HCEC 1CT (cell line): ENCODE measurements around the gene CCDC69.
A peak's percentile ranks its signal among the peaks of the same experiment; 100 is the strongest.
"Not testable (repeated sequence)": the region's sequence is repeated elsewhere in the genome, so short reads cannot be mapped to it uniquely, and the experiment has no call there.

Experiments
- DNase-seq: peaks from one replicate; pipeline ENCODE4 v3.0.0-alpha.2; 2017

CCDC69 gene

DNA sequence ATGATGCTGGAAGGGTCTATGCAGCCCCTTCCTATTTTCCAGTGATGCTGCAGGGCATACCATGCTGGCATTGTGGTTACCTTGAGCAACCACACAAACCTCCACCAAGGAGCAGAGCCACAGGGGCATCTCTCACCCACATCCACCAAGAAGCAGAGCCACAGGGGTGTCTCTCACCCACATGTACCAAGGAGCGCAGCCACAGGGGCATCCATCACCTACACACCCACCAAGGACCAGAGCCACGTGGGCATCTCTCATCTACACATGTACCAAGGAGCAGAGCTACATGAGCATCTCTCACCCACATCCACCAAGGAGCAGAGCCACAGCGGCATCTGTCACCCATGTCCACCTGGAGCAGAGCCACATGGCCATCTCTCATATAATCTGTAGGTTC is 20.3 kb upstream of the CCDC69 start:
- no peak for DNase-seq

DNA sequence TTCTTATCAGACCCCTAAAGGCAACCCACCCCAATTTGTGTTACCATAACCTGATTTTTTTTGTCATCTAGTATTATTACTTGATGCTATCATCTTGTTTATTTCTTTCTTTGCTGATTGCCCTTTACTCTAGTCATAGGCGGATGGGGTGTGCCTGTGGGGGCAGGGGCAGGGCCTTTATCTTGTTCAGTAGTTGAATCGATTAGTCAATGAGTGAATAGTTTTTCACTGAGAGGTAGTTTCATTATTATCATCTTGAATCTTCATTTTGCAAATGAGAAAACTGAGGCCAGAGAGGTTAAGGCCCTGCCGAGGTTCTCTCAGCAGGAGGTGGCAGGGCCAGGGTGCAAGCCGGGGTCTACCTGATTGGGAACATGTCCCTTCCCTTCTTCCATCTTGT is 19.7 kb upstream of the CCDC69 start:
- DNase-seq = no peak

DNA sequence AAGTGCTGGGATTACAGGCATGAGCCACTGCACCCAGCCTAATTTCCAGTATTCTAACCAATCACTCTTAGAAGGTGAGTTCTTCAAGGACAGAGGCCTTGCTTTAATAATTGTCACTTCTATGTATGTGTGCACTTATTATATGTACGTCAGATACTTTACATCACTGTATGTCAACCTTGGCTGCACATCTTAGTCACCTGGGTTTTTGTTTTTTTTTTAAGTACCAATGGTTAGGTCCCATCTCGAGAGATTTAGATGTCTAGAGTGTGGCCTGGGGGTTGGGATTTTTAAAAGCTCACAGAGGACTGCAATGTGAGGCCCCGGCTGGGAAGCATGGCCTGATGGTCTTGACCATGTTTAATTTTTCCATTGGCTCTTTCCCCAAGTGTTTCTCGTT is 19.2 kb upstream of the CCDC69 start:
- DNase-seq = no peak

DNA sequence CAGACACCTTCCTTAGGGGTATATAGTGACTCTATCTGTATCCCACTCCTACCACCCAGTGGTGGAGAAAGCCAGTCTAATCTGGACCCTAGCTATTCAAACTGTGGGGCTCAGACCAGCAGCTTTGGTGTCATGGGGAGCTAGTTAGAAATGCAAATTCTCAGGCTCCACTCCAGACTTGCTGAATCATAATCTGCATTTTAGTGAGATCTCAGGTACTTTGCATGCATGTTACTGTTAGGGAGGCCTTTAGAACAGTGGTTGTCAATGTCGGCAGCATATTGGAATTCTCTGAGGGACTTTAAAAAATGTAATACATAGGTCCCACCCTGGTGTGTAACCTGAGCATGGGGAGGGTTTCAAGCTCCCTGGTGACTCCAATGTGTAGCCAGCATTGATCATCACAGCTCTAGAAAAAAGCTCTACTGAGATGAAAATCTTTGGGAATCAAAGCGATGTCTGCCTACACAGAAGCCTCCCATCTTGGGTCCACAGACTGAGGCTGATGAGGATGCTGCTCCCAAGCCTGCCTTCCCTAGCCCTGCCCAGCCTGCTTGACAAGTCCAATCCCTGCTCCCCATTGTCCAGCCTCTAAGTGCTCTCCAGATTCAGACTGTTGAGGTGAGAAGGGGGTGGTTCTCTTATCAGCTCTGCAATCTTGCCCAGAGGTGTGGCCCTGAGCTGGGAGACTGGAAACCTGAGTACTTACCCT is 17.2 kb upstream of the CCDC69 start:
- DNase-seq = no peak

DNA sequence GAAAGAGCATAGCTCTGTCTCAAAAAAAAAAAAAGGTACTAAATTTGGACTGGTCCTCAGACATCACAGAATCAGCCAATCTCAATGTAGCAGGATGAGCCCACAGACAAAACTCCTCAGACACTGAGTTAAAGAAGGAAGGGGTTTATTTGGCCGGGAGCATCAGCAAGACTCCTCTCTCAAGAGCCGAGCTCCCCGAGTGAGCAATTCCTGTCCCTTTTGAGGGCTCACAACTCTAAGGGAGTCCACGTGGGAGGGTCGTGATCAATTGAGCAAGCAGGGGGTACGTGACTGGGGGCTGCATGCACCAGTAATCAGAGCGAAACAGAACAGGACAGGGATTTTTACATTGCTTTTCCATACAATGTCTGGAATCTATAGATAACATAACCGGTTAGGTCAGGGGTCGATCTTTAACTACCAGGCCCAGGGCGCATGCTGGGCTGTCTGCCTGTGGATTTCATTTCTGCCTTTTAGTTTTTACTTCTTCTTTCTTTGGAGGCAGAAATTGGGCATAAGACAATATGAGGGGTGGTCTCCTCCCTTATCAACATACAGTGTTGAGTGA is 16.5 kb upstream of the CCDC69 start:
- not testable (repeated sequence) for DNase-seq

DNA sequence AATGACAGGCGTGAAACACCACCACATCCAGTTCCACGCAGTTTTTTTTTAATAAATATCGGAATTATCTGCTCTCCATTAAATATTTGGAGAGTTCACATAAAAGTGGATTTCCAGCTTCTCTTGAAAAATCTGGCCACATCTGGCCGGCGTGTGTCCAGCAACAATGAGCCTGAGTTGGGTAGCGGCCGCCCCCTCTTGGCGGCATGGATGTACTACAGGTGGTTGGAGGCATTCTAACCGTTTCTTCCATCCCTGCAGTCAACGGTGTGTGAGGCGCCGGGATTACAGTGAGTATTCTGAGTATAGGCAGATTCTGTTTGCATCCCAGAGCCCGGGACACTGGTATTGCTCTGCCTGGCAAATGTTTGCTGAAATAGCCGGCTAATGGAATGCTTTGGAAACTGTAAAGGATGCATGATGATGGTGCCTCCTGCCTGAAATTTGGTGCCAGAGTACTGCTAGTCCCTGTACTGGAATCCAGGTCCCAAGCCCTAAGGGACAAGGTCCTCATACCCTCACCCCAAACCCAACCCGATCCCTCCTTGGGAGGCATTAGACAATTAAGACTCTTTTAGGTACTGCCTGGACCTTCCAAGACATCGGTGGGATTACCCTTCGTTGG is 15.5 kb upstream of the CCDC69 start:
- DNase-seq = peak; percentile 55

DNA sequence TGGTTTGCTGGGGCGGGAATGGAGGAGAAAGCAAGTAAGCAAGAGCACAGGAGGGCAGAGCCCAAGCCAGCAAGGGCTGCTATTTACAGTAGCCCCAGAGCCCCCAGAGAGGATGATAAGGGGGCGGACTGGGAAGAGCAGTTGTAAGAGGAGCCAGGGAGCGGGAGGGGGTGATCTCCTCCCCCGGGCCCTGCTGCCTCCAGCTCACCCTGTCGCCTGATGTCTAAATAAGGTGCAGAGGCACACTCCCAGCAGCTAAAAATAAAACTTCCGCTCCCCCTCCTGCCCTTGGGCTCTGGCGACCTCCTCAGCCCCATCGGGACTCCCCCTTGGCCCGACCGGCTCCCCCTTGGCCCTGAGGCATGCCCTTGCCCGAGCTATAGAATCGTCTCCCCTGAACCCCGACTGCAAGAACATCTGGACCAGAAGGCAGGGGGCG is 14.4 kb upstream of the CCDC69 start:
- DNase-seq = no peak

DNA sequence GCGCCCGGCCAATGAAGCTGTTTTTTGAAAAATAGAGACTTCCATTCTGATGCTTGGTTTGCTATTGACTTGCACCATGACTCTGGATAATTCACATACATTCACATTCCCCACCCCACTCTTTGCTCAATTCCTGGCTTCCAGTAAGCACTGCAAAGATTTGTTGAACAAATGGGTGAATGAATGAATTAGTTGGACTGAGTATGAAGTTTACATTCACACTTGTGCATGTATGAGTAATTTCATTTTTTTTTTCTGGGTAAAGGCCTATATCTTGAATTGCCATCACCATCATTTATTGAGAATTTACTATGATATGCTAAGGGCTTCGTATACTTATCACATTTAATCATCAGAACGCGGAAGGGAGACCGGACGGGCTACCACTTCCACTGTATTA is 13.8 kb upstream of the CCDC69 start:
- DNase-seq = no peak

DNA sequence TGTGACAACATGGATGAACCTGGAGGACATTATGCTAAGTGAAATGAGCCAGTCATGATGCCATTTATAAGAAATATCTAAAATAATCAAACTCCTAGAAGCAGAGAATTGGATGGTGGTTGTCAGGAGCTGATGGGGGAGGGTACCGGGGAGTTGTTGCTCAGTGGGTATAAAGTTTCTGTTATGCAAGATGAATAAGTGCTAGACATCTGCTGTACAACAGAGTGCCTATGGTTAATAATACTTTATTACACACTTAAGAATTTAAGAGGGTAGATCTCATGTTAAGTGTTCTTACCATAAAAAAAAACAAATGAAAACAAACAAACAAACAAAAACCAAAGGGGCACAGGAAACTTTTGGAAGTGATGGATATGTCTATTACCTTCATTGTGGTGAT is 13.0 kb upstream of the CCDC69 start:
- DNase-seq = no peak

DNA sequence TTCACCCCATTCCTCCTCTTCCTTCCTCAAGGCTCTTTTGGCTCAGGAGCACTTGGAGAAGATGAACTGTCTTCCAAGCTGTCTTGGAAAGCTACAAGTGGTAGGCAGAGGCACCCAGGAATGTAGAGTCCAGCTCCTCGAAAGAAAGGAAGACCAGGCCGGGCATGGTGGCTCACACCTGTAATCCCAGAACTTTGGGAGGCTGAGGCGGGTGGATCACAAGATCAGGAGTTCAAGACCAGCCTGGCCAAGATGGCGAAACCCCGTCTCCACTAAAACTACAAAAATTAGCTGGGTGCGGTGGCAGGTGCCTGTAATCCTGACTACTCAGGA is 11.3 kb upstream of the CCDC69 start:
- not testable (repeated sequence) for DNase-seq

DNA sequence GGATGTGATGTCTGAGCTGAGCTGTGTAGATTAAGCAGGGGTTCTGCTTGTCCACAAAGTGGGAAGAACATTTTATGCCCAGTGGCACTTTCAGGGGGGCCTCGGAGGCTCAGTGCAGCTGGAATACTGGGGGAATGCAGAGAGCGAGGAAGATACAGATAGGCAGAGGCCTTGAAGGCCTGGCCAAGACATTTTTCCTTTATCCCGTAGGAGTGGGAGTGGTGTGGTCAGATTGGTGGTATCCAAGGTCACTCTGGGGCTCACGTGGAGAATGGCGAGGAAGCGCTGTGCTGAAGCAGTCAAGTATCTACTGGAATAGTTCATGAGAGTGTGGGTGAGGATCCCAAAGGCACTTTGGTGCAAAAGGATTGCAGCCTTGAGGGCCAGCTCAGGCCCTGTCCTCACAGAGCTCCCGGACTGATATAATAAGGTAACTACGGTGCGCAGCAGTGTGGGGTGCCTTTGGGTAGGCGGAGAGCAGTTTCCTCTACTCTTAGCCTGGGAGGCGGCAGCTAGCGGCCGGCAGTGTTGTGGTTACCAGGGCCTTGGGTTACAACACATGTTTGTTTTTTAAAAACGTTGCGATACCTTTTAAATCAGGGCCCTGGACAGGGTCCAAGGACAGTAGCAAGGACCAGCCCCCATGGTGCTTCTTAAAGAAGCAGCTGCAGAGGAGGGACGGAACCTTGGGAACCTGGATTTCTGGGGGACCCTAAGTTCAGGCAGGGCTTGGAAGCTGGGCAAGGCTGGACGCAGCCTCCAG is 10.8 kb upstream of the CCDC69 start:
- peak; percentile 66 for DNase-seq

DNA sequence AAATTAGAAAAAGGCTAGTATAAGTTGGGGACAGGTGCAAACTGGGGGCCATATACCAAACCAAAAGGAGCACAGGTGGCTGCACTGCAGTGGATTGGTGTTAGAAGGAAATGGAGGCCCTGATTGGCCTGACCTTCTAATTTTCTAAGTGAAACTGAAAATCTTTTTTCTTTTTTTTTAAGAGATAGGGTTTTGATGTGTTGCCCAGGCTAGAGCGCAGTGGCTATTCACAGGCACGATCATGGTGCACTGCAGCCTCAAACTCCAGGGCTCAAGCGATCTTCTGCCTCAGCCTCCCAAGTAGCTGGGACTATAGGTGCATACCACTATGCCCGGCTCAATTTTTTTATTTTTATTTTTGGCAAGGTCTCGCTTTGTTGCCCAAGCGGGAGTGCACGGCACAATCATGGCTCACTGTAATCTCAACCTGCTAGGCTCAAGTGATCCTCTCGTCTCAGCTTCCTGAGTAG is 9.8 kb upstream of the CCDC69 start:
- DNase-seq = no peak

DNA sequence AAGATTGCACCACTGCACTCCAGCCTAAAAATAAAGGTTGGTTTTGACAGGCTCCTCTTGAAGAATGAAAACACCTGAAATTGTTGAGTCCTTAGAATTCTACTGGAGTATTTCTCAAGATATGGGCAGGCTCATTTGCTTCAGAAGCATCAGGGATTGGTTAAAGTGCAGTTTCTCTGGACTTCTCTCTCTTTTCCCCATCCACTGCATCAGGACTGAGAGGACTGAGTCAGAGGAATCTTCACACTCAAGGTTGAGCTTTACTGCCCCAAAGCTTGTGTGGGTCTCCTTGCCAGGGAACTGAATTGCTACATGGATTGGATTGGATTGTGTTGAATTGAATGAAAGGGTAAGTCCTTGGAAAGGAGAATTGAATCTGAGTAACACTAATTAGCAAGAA is 7.5 kb upstream of the CCDC69 start:
- DNase-seq = no peak

DNA sequence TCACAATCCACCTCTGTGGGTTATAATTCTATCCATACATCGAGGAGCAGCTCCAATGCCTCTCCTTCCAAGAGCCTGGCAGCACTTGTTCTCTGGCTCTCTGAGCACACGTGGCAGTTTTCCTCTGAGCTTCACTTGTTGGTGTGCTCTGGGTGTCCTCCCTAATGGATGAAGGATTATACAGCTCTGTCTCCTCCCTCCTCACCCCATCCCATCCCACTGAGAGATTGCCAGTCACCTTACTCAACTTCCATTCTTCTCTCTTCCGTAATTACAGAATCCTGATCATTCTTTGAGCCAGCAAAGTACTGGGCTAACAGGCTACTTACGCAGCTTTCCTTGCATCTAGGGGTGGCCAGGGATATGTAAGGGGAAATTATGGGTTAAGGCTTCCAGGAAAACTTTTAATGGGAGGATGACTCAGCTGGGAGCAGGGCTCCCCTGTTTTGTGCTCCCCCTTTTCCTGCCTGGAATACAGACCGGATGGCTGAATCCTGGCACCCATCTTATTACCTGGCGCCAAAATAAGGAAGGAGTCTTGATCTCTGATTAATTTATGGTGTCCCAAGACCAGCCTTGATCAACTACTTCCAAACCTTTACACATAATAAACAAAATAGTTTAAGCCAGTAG is 6.3 kb upstream of the CCDC69 start:
- no peak for DNase-seq

DNA sequence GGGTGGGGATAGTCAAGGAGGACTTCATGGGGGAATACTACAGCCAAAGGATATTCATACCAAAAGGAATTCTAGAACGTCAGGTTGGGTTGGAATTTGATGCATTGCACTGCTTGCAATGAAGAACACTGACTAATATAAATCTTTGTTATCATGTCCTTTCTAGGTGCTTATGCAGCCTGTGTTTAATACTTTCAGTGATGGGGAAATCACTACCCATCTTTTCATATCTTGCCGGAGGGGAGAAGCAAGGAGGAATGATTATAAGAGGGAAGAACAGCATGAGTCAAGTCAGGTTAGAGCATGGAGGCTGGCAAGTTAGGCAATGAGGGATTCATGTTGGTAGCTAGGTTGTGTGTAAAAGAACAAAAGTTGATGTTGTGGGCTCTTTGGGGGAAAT is 5.1 kb upstream of the CCDC69 start:
- no peak for DNase-seq

DNA sequence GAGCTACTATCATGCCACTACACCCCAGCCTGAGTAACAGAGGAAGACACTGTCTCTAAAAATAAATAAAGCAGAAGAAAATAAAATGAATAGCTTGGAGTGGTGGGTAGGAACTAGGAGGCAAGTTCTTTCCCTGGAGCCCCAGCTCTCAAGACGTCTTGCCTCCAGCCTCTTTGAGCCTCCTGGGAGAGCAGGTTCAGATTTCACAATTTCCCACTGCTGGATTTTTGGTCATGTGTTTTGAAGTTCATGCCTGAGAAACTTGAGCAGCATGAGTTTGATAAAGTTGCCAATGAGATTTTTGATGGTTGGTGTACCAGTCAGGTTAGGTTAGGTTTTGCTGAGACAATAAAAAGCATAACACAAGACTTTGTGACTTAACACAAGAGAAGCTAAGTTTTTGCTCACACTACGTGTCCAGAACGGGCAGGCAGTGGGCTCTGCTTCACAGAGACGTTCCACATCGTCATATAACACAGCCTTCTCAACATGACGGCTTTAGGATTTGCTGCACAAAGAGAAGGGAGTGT is 4.1 kb upstream of the CCDC69 start:
- DNase-seq = no peak

DNA sequence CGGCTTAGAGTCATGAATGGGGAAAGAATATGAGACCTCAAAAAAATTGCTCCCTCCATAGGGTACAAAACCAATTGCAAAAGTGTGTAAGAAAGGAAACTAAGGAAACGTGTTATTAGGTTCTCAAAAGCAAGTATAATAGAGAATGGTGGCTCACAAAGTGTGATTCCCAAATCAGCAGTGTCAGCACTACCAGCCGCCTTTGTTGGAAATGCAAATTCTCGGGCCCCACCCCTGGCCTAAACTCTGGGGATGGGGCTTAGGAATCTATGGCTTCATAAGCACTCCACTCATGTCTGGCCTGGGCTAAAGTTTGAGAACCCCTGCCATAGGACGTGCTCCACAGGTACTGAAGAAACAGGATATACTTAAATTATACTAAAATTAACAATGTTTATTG is 1.6 kb upstream of the CCDC69 start:
- no peak for DNase-seq

DNA sequence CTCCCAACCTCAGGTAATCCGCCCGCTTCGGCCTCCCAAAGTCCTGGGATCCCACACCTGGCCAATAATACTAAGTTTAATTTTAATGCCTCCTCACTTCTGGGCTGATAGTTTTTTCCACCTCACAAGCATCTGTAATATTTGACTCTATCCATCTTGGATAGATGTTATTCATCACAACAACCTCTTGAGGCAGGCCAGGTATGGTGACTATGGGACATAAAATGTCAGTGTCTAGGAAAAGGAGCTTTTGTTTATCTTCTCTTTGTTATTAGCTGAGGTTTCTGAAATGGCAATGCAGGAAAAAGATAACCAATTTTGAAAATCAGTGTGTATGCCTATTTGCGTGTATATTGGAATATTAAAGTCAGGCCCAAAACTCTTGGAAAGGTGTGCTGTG is 1.2 kb upstream of the CCDC69 start:
- DNase-seq = no peak

DNA sequence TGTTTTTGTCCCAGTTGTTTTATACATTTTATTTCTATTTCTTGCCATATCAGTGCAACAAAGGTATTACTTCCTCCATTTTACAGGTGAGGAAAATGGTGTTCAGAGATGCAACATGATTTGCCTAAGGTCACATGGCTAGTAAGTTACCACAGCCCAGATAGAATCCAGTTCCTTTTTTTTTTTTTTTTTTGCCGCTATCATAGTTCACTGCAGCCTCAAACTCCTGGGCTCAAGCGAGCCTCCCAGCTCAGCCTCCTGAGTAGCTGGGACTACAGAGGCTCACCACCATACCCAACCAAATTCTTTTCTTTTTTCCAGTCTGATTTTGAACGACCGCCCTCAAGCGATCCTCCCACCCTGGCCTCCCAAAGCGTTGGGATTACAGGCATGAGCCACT is 480 bp upstream of the CCDC69 start:
- DNase-seq = no peak

DNA sequence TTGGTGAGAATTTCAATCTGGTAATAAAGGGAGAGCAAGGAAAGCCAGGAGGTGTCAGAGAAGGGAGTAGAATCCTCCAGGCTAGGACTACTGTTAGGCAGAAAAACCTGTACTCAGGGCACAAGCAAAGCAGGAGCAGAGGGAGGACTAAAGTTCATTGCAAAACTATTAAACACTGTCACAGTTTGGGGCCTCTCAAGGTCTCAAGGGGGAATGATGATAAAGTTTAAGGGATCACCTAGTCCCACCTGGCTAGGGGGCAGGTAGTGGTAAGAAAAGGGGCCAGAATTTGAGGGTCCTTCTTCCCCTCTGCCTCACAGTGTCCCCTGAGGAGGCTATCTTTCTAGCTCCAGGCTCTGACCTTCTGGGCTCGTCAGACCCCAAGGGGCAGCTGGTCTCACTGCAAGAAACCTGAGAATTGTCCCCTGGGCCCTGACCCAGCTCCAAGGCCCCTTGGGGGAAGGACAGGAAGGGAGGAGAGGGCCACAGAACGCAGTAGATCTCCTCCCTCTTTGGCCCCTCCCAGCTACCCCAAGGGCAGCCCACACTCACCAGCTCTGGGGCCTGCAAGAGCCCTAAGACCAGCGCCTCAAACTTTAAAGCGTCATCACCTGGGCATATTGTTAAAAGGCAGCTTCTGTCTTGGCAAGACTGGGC is 974 bp downstream of the CCDC69 start:
- DNase-seq = no peak

DNA sequence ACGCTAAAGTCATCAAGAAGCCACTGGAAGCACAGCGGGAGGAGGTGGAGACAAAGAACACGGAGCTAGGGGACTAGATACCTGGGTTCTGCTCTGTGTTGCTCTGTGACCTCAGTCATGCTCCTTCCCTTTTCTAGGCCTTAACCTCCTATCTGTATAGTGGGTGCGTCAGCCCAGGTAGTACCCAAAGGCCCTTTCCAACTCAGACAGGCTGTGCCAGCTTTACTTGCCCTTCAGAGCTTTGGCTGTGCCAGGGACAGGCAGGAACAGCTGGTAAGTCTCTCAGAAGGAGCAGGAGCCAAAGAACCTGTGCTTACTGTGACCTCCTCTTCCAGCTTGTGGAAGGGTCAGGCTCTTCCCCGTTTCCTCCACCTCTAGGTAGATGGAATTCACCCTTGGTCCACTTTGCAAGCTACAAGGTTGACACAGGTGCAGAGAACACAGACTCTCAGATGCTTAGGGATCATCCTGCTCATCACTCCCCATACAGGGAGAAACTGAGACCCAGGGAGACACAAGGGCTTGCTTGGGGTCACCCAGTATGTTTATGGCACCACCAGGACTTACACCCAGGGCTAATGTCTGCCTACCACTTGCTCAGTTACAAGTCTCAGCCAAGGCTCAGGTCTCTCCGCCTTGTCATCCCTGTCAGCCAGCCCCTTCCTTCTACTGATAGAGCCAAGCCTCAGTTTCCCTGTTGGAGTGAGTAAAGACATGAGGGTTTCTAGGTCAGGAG is 1.7 kb downstream of the CCDC69 start:
- DNase-seq = no peak

DNA sequence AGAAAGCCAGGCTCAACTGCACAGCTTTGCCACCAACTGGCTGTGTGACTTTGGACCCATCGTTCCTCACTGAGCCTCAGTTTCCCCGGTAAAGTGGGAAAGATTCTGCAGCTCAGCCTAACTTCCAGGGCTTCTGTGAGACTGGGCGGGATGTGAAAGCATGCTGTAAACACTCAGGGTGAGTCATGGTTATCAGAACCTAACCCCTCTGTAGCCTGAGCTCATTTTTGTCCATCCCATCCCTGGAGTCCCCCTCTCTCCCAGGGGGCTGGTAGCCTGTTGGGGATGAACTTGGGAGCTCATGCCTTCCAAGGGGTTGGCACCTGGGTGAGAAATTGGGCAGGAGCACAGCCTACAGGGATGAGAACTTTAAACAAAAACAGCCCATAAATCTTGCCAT is 2.3 kb downstream of the CCDC69 start:
- peak; percentile 16 for DNase-seq
